Measurements from ENCODE around the gene FBXL7. TPM values are rescaled to one million over a fixed set of nuclear protein-coding genes. Genes with fewer than 3 reads are reported as not detected.

FBXL7 gene
- total RNA-seq, 1 donor from 2014 or later = 8.0 TPM

DNA sequence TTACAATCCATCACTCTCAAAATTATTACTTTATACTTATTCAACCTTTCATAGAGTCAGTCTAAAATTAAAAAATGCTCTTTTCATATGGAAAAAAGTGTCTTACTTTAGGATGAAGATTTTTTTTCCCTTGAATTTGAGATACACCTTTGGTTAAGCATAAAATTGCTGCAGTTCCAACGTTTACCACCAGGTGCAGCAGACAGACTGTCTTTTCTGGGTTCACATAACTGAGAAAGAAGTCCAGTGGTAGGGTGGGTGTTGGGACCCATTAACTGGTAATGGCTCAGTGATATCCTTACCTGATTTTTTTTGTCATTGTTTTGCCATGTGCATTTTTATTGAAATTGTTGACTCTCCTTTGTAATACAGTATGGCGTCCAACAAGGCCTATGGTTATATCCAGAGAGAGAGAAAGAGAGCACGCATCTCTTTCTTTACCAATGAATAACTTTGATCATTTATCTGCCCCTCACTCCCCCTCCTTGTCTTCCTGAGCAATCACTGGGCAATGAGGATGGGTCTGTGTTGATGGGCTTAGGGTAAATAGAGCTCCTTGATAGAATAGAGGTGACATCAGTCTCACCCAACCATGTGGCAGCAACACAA is 98.4 kb downstream of the FBXL7 start:
- intact Hi-C loops (cut with DNase I) = no loop called here
- TF ChIP-seq, protein P1, sequence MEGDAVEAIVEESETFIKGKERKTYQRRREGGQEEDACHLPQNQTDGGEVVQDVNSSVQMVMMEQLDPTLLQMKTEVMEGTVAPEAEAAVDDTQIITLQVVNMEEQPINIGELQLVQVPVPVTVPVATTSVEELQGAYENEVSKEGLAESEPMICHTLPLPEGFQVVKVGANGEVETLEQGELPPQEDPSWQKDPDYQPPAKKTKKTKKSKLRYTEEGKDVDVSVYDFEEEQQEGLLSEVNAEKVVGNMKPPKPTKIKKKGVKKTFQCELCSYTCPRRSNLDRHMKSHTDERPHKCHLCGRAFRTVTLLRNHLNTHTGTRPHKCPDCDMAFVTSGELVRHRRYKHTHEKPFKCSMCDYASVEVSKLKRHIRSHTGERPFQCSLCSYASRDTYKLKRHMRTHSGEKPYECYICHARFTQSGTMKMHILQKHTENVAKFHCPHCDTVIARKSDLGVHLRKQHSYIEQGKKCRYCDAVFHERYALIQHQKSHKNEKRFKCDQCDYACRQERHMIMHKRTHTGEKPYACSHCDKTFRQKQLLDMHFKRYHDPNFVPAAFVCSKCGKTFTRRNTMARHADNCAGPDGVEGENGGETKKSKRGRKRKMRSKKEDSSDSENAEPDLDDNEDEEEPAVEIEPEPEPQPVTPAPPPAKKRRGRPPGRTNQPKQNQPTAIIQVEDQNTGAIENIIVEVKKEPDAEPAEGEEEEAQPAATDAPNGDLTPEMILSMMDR (IDR thresholded peaks at IDR 0.05) = peak; percentile 52
- H3K4me3 ChIP-seq = no peak overlapping the region
- H3K27me3 ChIP-seq (ENCODE audit: low read depth) = no peaks in the 10 kb centered on the region
- no peak overlapping the region for H3K27ac ChIP-seq
- no peaks in the 10 kb centered on the region for H3K9me3 ChIP-seq
- ATAC-seq (no peak), DNase-seq (no peak)
- no peaks in the 10 kb centered on the region for H3K36me3 ChIP-seq
- no peaks in the 10 kb centered on the region for H3K4me1 ChIP-seq

DNA sequence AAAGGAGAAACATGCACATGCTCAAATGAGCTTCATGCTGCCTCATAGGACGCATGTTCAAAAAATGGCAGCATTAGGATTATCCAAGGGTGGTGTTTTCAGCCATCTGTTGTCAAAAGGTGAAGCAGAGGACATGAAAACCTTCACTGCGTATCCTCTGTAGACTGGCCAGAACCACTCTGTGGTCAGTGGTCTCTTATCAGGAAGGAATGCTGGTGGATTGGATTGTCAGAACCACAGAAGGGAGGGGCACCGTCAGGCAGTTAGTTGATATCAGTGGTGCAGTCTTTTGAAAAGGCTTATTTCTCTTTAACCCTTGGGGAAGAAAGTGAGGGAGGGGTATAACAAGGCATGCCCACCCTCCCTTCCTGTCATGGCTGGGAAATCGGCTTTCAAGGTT is 100.1 kb downstream of the FBXL7 start:
- Histone ChIP-seq H3K27me3 (ENCODE audit: low read depth) (no peaks in the 10 kb centered on the region), H3K4me1 (no peaks in the 10 kb centered on the region), H3K36me3 (no peaks in the 10 kb centered on the region), H3K4me3 (no peak overlapping the region), H3K27ac (no peak overlapping the region), H3K9me3 (no peaks in the 10 kb centered on the region)
- ATAC-seq (no peak), DNase-seq (no peak)
- TF ChIP-seq, protein P1 (IDR thresholded peaks at IDR 0.05) = no peak
- intact Hi-C loops (cut with DNase I) = no loop called here

DNA sequence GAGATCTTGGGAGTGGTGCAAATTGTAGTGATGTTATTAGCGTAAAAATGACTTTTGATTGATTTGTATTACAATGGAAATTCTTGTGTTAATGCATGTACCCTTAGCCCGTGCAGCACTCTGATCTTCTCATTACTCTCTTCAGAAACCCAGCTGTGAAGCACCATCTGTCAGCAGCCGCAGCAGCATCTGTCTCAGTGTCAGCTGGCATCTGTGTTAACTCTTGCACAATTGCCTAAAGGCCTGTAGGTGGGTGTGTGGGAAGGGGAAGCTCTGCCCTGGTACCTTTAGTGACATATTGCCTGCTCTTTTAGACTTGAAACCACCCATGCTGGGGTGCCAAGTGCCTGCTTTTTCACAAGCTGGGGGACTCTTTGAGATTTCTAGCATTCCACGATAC is 101.3 kb downstream of the FBXL7 start:
- intact Hi-C loops (cut with DNase I) = no loop called here
- Histone ChIP-seq H3K36me3 (no peaks in the 10 kb centered on the region), H3K27ac (no peak overlapping the region), H3K4me3 (no peak overlapping the region), H3K4me1 (no peaks in the 10 kb centered on the region), H3K27me3 (ENCODE audit: low read depth) (no peaks in the 10 kb centered on the region), H3K9me3 (no peaks in the 10 kb centered on the region)
- DNase-seq = no peak
- no peak for ATAC-seq
- TF ChIP-seq, protein P1 (IDR thresholded peaks at IDR 0.05) = no peak

DNA sequence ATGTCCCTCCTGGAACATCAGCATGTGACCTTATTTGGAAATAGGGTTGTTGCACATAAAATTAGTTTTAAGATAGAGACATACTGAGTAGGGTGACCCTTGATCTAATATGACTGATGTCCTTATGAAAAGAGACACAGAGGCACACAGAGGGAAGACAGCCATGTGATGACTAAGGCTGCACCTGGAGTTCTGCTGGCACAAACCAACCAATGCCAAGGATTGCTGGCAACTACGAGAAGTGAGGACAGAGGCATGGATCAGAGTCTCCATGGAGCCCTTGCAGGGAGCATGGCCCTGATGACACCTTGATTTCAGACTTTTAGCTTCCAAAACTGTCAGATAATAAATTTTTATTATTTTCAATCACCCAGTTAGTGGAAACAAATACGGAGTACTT is 101.9 kb downstream of the FBXL7 start:
- Histone ChIP-seq H3K4me1 (no peaks in the 10 kb centered on the region), H3K4me3 (no peak overlapping the region), H3K36me3 (no peaks in the 10 kb centered on the region), H3K27ac (no peak overlapping the region), H3K9me3 (no peaks in the 10 kb centered on the region), H3K27me3 (ENCODE audit: low read depth) (no peaks in the 10 kb centered on the region)
- intact Hi-C loops (cut with DNase I) = no loop called here
- ATAC-seq = no peak
- DNase-seq = no peak
- TF ChIP-seq, protein P1 (IDR thresholded peaks at IDR 0.05) = no peak

DNA sequence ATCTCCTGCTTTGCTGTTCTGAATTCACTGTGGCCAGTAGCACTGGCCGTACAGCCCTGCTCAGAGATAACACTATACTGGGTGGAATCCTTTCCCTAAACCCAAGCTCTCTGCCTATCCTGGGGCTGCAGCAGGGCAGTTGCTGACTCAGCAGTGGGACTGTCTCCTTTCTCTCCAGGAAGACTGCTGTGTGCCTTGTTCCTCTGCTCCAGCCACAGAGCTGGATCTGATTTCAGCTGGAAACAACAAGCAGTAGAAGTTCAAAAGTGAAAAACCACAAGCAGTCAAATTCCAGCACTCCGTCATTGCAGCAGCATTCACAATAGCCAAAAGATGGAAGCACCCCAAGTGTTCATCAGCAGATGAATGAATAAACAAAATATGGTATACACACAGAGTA is 105.0 kb downstream of the FBXL7 start:
- ATAC-seq = no peak
- Histone ChIP-seq H3K36me3 (no peaks in the 10 kb centered on the region), H3K9me3 (no peaks in the 10 kb centered on the region), H3K4me1 (no peaks in the 10 kb centered on the region), H3K27ac (no peak overlapping the region), H3K27me3 (ENCODE audit: low read depth) (no peaks in the 10 kb centered on the region), H3K4me3 (no peak overlapping the region)
- DNase-seq = no peak
- TF ChIP-seq, protein P1 (IDR thresholded peaks at IDR 0.05) = no peak
- intact Hi-C loops (cut with DNase I) = no loop called here

Measured in lower lobe of right lung (tissue), 2 donors.